IPS DF 6.9 (cell line): ENCODE data around the gene MDFI.

Experiments used
- DNase-seq: peaks from one replicate; pipeline ENCODE4 v3.0.0-alpha.2; 2013; ENCODE audit warnings: low read depth, low spot score
- H3K27ac ChIP-seq: one replicate; pipeline ENCODE4 v1.5.1; 2013; ENCODE audit warnings: low read length, control low read depth
- H3K27me3 ChIP-seq: 2 replicates; pipeline ENCODE4 v1.6.1; 2013; ENCODE audit warnings: mild to moderate bottlenecking, low read length; ENCODE audit not compliant: control insufficient read depth, insufficient read depth
- H3K36me3 ChIP-seq: 2 replicates; pipeline ENCODE4 v1.6.1; 2013; ENCODE audit warnings: low read length; ENCODE audit not compliant: control insufficient read depth, insufficient read depth
- H3K4me1 ChIP-seq: 2 replicates; pipeline ENCODE4 v1.6.1; 2013; ENCODE audit warnings: low read length; ENCODE audit not compliant: control insufficient read depth, insufficient read depth
- H3K4me3 ChIP-seq: 2 replicates; pipeline ENCODE4 v1.5.1; 2013; ENCODE audit warnings: mild to moderate bottlenecking, low read length
- H3K9me3 ChIP-seq: 2 replicates; pipeline ENCODE4 v1.6.1; 2013; ENCODE audit warnings: low read length, inconsistent platforms; ENCODE audit not compliant: control insufficient read depth, insufficient read depth
- WGBS: extraction: QIAGEN DNeasy Blood & Tissue Kit; methylation state at CpG from one replicate; pipeline ENCODE4 v1.1.7; 2013; ENCODE audit warnings: mixed read lengths, missing lambda C conversion rate; ENCODE audit not compliant: insufficient read length, insufficient coverage; 5-methylcytosine and 5-hydroxymethylcytosine counted together

MDFI gene

DNA sequence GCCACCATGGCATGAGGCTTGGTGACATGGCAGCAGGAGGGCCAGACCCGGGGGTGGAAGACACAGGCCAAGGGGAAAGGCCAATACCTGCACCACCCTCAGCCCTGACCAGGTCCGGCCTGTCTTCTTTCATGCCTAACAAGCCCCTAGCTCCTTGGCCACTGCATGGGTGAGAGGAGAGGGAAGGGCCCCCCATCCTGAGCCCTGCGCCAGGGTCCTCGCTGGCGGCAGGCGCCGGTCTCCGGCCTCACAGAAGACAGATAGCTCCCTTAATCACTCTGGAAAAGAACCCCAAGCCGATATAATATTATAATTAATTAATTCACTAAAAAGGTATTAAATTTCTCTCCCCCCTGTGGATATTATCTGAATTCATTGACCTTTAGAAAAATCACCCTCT, 41.4 kb downstream of the MDFI start:
- DNase-seq: no peak
- H3K36me3 ChIP-seq: no peaks in the 10 kb centered on the region
- no peaks in the 10 kb centered on the region; the same call in 1 of the 2 replicates for H3K4me1 ChIP-seq
- no CpG with 5 or more reads among the region's 9 CpGs for WGBS
- H3K9me3 ChIP-seq: no peaks in the 10 kb centered on the region
- no peak overlapping the region for H3K27ac ChIP-seq
- H3K4me3 ChIP-seq: no peak overlapping the region
- no peaks in the 10 kb centered on the region for H3K27me3 ChIP-seq

DNA sequence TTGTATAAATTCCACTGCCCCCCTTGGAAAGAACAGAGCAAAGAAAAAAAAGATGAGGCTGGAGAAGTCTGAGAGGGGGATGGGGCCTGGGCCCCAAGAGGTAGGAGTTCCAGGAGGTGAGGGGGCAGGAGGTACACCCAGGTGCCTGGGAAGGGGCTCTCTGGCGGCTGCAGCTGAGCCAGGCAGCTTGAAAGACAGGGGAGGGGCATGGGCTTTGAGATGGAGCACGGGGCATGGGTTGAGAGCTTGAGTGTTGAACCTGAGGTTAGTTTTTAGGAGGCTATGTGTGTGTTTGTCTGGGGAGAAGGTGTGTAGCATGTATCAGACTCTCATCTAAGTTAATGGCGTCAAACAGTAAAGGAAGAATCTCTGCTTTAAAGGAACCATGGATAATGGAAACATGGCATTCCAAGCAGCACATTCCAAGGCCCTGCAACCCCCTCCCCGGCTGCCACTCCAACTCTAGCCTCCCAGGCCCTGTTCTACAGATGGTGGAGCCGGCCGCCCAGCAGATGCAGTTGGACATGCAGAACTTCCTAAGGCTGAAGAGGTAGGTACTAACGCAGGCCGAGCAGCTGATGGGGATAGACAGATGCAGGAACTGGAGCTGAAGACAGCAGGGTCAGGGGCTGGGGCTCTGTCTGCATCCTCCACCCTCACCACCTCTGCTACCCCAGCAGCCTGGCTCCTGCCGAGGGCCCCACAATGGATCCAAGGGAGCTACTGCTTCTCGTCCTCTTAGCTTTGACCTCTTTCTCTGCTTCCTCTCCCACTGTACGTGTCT, 42.1 kb downstream of the MDFI start:
- H3K36me3 ChIP-seq: no peaks in the 10 kb centered on the region
- no CpG with 5 or more reads among the region's 11 CpGs for WGBS
- H3K27me3 ChIP-seq: no peaks in the 10 kb centered on the region
- DNase-seq: no peak
- no peak overlapping the region for H3K4me3 ChIP-seq
- H3K4me1 ChIP-seq: no peaks in the 10 kb centered on the region; the same call in 1 of the 2 replicates
- no peaks in the 10 kb centered on the region for H3K9me3 ChIP-seq
- no peak overlapping the region for H3K27ac ChIP-seq

DNA sequence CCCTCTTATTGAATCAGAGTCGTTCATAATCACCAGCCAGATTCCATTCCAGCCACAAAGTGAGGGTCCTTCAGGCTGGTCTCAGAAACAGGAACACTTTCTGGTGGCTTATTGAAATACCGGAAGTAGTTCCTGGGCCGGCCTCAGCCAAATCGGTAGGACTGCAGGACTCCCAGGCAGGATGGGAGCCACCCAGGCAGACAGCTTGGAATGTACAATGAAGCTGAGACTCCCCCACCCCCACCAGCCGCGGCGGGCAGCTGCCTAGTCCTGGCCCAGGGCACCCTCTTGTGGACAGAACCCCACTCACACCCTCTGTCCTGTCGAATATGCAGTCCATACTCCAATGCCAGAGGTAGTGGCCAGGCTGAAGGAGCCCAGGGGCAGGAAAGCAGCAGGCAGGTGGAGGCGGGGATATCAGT, 43.8 kb downstream of the MDFI start:
- no peaks in the 10 kb centered on the region for H3K36me3 ChIP-seq
- no peaks in the 10 kb centered on the region for H3K9me3 ChIP-seq
- DNase-seq: peak; percentile 88
- no CpG with 5 or more reads among the region's 9 CpGs for WGBS
- no peaks in the 10 kb centered on the region for H3K27me3 ChIP-seq
- no peak overlapping the region for H3K27ac ChIP-seq
- no peaks in the 10 kb centered on the region; the same call in 1 of the 2 replicates for H3K4me1 ChIP-seq
- no peak overlapping the region for H3K4me3 ChIP-seq

DNA sequence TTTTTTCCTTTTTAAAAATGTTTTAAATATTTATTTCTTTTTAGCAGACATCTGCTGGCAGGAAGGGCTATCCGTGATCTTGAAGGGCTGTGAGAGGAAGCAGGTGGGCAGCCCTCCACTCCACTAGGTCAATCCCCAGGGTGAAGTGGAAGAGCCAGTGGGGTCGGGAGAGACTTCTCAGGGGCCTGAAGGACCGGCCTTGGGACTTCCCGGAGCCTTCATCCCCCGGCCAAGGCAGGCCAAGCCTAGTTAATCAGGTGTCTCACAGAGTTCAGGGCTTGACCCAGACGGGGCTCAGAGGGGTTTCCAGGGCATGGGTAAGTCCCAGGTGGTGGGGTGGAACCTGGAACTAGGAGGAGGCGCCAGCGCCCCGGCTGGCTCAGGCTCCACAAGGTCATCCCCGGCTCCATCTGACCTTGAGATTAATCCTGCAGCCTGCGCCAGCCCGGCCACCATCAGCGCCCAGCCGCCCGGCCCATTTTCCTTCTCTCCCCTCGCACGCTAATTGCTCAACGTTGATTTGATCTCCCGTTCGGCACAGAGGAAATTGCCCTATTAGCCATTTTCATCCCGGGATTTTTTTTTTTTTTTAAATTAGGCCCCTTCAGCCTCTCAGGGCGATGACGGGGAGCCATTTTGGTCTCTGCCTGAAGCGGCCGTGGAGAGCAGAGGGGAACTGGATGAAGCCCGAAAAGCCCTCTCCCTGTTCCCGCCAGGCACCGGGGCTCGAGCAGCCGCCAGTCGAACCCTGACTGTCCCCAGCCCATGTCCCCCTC, 44.4 kb downstream of the MDFI start:
- Histone ChIP-seq H3K27me3 (no peaks in the 10 kb centered on the region), H3K27ac (no peak overlapping the region), H3K4me3 (no peak overlapping the region), H3K36me3 (no peaks in the 10 kb centered on the region), H3K4me1 (peaks cover 2% of the 10 kb centered on the region), H3K9me3 (no peaks in the 10 kb centered on the region)
- no peak for DNase-seq
- no CpG with 5 or more reads among the region's 31 CpGs for WGBS

DNA sequence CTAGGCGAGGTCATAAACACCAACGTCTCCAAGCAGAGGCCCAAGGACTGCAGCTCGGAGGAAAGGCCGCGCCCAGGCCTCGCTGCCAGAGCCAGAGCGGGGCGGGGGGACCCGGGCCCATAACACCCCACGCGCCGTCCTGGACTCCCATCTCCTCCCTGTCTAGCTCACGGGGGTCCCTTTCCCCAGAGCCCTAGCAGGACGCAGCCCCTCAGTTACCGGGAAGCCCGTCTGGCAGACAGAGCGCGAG, 44.9 kb downstream of the MDFI start:
- Histone ChIP-seq H3K4me1 (peaks cover 4% of the 10 kb centered on the region), H3K27ac (no peak overlapping the region), H3K27me3 (no peaks in the 10 kb centered on the region), H3K9me3 (no peaks in the 10 kb centered on the region), H3K4me3 (no peak overlapping the region; the same call in 1 of the 2 replicates), H3K36me3 (no peaks in the 10 kb centered on the region)
- DNase-seq: no peak
- whole genome bisulfite sequencing: no CpG with 5 or more reads among the region's 18 CpGs

DNA sequence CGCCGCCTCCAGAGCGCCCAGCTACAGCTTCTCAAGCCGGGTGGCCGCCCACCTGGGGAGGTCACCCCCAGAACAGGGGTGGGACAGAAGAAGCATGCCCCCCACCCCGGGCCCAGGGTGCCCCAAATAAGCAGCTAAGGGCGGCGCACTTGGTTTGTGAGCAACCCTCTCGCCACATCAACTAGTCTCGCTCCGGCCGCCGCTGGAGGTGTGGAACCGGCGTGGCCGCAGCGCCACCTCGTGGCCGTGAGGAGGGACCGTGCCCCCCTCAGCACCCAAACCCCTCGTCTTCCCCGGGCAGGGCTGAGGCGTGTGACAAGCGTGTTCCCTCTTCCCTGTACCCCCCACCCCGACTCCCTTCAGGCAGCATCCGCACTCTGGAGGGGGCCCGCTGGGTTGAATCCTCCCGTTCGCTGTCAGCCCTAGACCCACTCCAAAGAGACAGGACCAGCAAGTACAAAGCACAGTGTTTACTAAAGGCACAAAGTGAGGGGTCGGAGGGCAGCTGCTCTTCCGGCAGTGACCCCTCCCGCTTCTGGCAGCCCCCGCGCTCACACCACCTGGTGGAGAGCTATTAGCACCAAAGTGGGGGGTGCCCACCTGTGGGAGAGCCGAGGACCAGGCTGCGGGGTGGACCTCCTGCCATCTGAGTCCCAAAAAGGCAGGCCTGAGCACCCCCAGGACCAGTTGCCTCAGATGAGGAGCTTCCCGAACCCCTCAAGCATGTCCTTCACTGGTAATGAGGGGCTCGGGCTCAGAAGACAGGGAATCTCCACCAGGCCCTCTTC, 45.4 kb downstream of the MDFI start:
- H3K27ac ChIP-seq: no peak overlapping the region
- no peak overlapping the region; the same call in 1 of the 2 replicates for H3K4me3 ChIP-seq

DNA sequence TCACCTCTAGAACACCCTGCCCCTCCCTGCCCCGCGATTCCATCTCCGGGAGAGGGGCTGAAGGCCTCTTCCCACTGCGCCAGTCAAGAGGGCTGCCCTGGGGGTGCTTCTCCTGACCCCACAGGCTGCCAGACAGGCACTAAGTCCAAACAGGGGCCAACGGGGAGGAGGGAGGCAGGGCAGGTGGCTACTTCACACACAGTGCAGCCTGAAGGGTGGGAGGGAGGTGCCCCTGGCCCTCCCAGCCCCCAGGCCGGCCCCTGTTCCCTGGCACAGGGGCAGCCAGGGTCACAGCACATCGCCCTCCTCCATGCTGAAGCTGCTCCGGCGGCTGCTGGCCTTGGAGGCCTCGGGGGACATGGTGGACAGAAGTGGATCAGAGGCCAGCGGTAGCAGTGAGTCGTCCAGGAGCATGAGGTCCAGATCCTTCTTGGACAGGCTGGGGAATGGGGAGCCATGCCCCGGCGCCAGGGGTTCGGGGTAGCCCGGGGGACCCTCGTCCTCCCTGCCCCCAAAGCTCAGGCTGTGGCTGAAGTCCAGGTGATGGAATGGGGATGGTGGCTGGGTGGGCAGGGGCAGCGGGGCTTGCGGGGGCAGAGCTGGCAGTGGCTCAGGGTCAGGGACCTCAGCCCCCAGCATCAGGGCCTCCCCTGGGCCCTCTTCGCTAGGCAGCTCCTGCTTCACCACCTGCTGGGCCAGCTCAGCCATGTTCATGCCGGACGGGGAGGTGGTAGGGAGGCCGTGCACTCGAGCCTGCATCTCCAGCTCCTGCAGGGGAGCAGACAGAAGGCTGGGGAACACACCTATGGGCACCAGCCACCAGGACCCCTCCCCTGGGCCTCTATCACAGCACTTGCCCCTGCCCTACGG, 46.3 kb downstream of the MDFI start:
- peaks cover 5% of the 10 kb centered on the region for H3K4me1 ChIP-seq
- H3K4me3 ChIP-seq: no peak overlapping the region
- H3K27ac ChIP-seq: no peak overlapping the region
- H3K27me3 ChIP-seq: no peaks in the 10 kb centered on the region
- no peak for DNase-seq
- no peaks in the 10 kb centered on the region for H3K36me3 ChIP-seq
- H3K9me3 ChIP-seq: no peaks in the 10 kb centered on the region
- no CpG with 5 or more reads among the region's 25 CpGs for WGBS

More for the DNA sequence above, 45.4 kb downstream of the MDFI start:
- no peaks in the 10 kb centered on the region for H3K36me3 ChIP-seq
- H3K9me3 ChIP-seq: no peaks in the 10 kb centered on the region
- H3K27me3 ChIP-seq: no peaks in the 10 kb centered on the region
- WGBS: no CpG with 5 or more reads among the region's 38 CpGs
- H3K4me1 ChIP-seq: peaks cover 5% of the 10 kb centered on the region
- peak; percentile 54 for DNase-seq

DNA sequence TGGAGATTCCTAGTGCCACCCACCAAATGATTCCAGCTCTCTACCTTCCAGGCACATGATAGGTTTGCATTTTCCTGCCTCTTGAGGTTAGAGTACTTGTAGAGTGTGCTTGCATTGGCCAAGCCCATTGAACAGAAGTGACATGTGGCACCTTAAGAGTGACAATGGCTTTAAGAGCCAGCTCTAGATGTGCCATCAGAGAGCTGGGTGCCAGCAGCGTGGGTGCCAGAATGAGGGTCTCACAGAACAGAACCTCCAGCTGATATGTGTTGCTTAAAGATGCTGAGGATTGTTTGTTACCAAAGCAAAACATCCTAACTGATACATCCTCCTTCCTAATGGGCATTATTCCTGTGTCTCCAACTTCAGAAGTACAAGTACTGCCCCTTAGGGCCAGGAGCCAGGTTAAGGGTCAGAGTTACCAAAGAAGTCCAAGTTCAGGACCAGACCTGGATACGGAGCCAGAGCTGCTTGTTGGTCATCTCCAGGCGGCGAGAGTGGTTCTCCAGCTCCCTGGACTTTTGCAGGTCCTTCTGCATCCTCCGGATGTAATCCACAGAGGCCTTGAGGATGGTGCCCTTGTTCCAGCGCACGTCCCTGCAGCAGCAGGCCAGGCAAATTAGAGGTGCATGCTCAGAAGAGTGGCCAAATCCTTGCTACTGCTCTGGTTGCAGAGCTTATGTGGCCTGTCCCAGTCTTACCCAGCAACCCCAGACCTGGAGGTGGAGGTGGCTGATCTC, 47.5 kb downstream of the MDFI start:
- Histone ChIP-seq H3K4me3 (no peak overlapping the region), H3K27ac (no peak overlapping the region), H3K36me3 (no peaks in the 10 kb centered on the region), H3K9me3 (no peaks in the 10 kb centered on the region), H3K27me3 (no peaks in the 10 kb centered on the region), H3K4me1 (peaks cover 5% of the 10 kb centered on the region)
- DNase-seq: no peak
- WGBS: no CpG with 5 or more reads among the region's 7 CpGs

DNA sequence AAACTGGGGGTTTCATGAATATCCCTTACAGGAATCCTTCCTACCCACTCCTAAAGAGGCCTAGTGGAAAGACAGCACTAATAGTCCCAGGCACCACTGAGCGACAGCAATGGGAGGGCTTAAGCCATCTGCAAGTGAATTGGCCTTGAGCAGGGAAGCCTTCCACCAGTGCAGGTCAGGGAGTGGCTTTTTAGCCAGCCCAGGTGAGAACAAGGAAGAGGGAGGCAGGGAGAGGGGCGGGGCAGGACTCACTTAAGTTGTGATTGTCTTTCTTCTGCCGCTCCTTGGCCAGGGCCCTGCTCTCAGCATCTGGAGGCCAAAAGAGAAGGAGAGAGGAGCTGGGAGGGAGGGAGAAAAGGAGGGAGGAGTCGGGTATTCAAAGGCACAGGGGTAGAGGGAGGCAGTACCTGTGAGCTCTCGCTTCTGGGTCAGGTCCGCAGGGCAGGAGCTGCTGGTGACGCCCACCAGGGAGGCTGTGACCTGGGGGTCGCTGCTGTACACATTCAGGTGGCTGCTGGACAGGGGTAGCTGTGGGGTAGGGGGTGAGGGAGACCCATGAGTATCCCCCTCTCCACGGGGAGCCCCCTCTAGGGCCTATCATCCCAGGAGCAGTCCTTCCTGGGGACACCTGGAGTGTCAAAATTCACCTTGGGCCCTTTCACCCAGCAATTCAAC, 49.4 kb downstream of the MDFI start:
- DNase-seq: peak; percentile 55
- H3K27ac ChIP-seq: no peak overlapping the region
- no peak overlapping the region for H3K4me3 ChIP-seq
- H3K36me3 ChIP-seq: no peaks in the 10 kb centered on the region
- H3K27me3 ChIP-seq: no peaks in the 10 kb centered on the region
- no peaks in the 10 kb centered on the region for H3K9me3 ChIP-seq
- H3K4me1 ChIP-seq: peaks cover 5% of the 10 kb centered on the region
- WGBS: no CpG with 5 or more reads among the region's 9 CpGs
